Spleen (tissue), 7 donors: ENCODE data around the gene GADL1.

ENCODE experiments used
- POLR2A ChIP-seq, 3 donors: fragments of 450-650 bp; IDR thresholded peaks; one replicate each; pipeline ENCODE4 v1.5.1; 2017; ENCODE audit warnings: antibody characterized with exemption in 3 of 3, mild to moderate bottlenecking in 1 of 3
- TF ChIP-seq, protein P1 (sequence below), 11 experiments: fragments of 200-600 bp in 7 of 11; fragments of 450-650 bp in 4 of 11; sonication (generic) in 4 of 11; IDR thresholded peaks in 8 of 11; conservative IDR thresholded peaks in 3 of 11; 1 replicate in 7 of 11; 2 replicates in 4 of 11; pipeline versions ENCODE4 v1.4.0 to v1.8.0; 2016 to 2021; ENCODE audit warnings: antibody characterized with exemption in 11 of 11, inconsistent platforms in 4 of 11, mild to moderate bottlenecking in 1 of 11
- donor health status: DM: no; HTN: no; CAD: no; lungs with moderate emphysema.
- donor health status: DM: no; HTN: no; CAD: no.
- donor health status: DM: no; HTN: no; CAD: no.

- TF ChIP-seq POLR2A (IDR thresholded peaks at IDR 0.05), result no peak
- TF ChIP-seq, protein P1, sequence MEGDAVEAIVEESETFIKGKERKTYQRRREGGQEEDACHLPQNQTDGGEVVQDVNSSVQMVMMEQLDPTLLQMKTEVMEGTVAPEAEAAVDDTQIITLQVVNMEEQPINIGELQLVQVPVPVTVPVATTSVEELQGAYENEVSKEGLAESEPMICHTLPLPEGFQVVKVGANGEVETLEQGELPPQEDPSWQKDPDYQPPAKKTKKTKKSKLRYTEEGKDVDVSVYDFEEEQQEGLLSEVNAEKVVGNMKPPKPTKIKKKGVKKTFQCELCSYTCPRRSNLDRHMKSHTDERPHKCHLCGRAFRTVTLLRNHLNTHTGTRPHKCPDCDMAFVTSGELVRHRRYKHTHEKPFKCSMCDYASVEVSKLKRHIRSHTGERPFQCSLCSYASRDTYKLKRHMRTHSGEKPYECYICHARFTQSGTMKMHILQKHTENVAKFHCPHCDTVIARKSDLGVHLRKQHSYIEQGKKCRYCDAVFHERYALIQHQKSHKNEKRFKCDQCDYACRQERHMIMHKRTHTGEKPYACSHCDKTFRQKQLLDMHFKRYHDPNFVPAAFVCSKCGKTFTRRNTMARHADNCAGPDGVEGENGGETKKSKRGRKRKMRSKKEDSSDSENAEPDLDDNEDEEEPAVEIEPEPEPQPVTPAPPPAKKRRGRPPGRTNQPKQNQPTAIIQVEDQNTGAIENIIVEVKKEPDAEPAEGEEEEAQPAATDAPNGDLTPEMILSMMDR (IDR thresholded peaks at IDR 0.05 in 8 of 11, conservative IDR thresholded peaks at IDR 0.05 in 3 of 11), result no peak
Measured at GRCh38 chr3:30720586-30721313, 173.7 kb downstream of the GADL1 start.
